ENCODE measurements around the gene F3. TPM values are rescaled to one million over a fixed set of nuclear protein-coding genes. Genes with fewer than 3 reads are reported as not detected.

Gene F3
- total and polyA plus RNA-seq, 2 of the 13 experiments (the other 11 are each of a cell fraction or from before 2014, with no cell fraction given) = 5.8 to 9.0 TPM

DNA sequence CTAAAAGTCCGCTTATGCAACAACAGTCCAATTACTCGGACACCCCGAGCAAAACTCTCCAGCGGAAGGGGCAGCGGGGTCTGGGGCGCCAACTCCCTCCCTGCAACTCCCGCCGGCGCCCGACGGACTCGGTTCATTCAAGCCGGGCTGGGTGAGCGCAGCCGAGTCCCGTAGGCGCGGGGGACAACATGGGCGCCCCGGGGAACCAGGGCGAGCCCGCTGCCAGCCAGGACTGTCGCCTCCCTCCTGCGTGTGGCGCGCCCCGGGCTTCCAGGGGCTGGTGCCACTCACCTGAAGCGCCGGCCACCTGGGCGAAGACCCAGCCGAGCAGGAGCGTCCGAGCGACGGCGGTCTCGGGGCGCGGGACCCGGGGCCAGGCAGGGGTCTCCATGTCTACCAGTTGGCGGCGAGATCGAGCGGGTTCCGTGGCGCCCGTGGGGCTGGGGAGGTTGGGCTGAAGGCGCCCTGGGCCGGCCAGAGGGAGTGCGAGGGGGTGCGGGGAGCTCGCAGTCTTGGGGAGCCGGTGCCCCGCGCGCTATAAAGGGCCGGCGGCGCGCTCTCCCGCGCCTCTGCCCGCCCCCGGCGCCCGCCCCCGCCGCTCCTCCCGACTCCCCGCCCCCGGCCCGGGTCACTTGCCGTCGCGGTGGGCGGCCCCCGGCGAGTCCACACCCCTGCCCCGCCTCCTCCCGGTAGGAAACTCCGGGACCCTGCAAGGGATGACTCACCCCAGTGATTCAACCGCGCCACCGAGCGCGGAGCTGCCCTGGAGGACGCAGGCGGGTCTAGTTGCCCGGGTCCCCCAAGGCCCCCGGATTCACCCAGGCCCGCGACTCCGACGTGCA lies at the start of gene F3 (continued):
- TF ChIP-seq, protein P1, sequence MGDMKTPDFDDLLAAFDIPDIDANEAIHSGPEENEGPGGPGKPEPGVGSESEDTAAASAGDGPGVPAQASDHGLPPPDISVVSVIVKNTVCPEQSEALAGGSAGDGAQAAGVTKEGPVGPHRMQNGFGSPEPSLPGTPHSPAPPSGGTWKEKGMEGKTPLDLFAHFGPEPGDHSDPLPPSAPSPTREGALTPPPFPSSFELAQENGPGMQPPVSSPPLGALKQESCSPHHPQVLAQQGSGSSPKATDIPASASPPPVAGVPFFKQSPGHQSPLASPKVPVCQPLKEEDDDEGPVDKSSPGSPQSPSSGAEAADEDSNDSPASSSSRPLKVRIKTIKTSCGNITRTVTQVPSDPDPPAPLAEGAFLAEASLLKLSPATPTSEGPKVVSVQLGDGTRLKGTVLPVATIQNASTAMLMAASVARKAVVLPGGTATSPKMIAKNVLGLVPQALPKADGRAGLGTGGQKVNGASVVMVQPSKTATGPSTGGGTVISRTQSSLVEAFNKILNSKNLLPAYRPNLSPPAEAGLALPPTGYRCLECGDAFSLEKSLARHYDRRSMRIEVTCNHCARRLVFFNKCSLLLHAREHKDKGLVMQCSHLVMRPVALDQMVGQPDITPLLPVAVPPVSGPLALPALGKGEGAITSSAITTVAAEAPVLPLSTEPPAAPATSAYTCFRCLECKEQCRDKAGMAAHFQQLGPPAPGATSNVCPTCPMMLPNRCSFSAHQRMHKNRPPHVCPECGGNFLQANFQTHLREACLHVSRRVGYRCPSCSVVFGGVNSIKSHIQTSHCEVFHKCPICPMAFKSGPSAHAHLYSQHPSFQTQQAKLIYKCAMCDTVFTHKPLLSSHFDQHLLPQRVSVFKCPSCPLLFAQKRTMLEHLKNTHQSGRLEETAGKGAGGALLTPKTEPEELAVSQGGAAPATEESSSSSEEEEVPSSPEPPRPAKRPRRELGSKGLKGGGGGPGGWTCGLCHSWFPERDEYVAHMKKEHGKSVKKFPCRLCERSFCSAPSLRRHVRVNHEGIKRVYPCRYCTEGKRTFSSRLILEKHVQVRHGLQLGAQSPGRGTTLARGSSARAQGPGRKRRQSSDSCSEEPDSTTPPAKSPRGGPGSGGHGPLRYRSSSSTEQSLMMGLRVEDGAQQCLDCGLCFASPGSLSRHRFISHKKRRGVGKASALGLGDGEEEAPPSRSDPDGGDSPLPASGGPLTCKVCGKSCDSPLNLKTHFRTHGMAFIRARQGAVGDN (CRISPR knock-in tag; IDR thresholded peaks at IDR 0.05) = peak; percentile 71
- TF ChIP-seq LCORL (IDR thresholded peaks at IDR 0.05) = no peak
- TF ChIP-seq LCORL (CRISPR knock-in tag; IDR thresholded peaks at IDR 0.05) = peak; percentile 32; the same call in 1 of the 2 replicates
- peak; percentile 69; the same call in 1 of the 2 replicates for TF ChIP-seq ZNF292 (CRISPR knock-in tag; IDR thresholded peaks at IDR 0.05; ENCODE audit: borderline replicate concordance, low read depth)
- peak; percentile 15 for TF ChIP-seq HNRNPLL (IDR thresholded peaks at IDR 0.05; ENCODE audit: low read depth, low read length, poor library complexity, severe bottlenecking)
- TF ChIP-seq ZNF558 (CRISPR knock-in tag; IDR thresholded peaks at IDR 0.05; ENCODE audit: borderline replicate concordance) = 0 out of 2 replicates have a peak, but pooled peaks have one; percentile 21
- TF ChIP-seq, protein P2, sequence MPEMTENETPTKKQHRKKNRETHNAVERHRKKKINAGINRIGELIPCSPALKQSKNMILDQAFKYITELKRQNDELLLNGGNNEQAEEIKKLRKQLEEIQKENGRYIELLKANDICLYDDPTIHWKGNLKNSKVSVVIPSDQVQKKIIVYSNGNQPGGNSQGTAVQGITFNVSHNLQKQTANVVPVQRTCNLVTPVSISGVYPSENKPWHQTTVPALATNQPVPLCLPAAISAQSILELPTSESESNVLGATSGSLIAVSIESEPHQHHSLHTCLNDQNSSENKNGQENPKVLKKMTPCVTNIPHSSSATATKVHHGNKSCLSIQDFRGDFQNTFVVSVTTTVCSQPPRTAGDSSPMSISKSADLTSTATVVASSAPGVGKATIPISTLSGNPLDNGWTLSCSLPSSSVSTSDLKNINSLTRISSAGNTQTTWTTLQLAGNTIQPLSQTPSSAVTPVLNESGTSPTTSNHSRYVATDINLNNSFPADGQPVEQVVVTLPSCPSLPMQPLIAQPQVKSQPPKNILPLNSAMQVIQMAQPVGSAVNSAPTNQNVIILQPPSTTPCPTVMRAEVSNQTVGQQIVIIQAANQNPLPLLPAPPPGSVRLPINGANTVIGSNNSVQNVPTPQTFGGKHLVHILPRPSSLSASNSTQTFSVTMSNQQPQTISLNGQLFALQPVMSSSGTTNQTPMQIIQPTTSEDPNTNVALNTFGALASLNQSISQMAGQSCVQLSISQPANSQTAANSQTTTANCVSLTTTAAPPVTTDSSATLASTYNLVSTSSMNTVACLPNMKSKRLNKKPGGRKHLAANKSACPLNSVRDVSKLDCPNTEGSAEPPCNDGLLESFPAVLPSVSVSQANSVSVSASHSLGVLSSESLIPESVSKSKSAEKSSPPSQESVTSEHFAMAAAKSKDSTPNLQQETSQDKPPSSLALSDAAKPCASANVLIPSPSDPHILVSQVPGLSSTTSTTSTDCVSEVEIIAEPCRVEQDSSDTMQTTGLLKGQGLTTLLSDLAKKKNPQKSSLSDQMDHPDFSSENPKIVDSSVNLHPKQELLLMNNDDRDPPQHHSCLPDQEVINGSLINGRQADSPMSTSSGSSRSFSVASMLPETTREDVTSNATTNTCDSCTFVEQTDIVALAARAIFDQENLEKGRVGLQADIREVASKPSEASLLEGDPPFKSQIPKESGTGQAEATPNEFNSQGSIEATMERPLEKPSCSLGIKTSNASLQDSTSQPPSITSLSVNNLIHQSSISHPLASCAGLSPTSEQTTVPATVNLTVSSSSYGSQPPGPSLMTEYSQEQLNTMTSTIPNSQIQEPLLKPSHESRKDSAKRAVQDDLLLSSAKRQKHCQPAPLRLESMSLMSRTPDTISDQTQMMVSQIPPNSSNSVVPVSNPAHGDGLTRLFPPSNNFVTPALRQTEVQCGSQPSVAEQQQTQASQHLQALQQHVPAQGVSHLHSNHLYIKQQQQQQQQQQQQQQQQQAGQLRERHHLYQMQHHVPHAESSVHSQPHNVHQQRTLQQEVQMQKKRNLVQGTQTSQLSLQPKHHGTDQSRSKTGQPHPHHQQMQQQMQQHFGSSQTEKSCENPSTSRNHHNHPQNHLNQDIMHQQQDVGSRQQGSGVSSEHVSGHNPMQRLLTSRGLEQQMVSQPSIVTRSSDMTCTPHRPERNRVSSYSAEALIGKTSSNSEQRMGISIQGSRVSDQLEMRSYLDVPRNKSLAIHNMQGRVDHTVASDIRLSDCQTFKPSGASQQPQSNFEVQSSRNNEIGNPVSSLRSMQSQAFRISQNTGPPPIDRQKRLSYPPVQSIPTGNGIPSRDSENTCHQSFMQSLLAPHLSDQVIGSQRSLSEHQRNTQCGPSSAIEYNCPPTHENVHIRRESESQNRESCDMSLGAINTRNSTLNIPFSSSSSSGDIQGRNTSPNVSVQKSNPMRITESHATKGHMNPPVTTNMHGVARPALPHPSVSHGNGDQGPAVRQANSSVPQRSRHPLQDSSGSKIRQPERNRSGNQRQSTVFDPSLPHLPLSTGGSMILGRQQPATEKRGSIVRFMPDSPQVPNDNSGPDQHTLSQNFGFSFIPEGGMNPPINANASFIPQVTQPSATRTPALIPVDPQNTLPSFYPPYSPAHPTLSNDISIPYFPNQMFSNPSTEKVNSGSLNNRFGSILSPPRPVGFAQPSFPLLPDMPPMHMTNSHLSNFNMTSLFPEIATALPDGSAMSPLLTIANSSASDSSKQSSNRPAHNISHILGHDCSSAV (CRISPR knock-in tag; IDR thresholded peaks at IDR 0.05; ENCODE audit: borderline replicate concordance) = 0 out of 2 replicates have a peak, but pooled peaks have one; percentile 42
- TF ChIP-seq, protein P3, sequence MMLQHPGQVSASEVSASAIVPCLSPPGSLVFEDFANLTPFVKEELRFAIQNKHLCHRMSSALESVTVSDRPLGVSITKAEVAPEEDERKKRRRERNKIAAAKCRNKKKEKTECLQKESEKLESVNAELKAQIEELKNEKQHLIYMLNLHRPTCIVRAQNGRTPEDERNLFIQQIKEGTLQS (CRISPR knock-in tag; IDR thresholded peaks at IDR 0.05) = peak; percentile 96
- 0 out of 2 replicates have a peak, but pooled peaks have one; percentile 3 for TF ChIP-seq MTF2 (CRISPR knock-in tag; IDR thresholded peaks at IDR 0.05; ENCODE audit: borderline replicate concordance)
- peak; percentile 59 to 74; a peak in 1 of 4 replicates for TF ChIP-seq KLF16 (CRISPR knock-in tag; IDR thresholded peaks at IDR 0.05)
- TF ChIP-seq ZSCAN21 (CRISPR knock-in tag; IDR thresholded peaks at IDR 0.05; ENCODE audit: borderline replicate concordance) = 0 out of 2 replicates have a peak, but pooled peaks have one; percentile 21
- peak; percentile 27; the same call in 1 of the 2 replicates for TF ChIP-seq ZNF556 (CRISPR knock-in tag; IDR thresholded peaks at IDR 0.05; ENCODE audit: borderline replicate concordance)
